Immature natural killer cell (primary cell): Measurements from ENCODE around the gene FAM180B. TPM values are rescaled to one million over a fixed set of nuclear protein-coding genes. Genes with fewer than 3 reads are reported as not detected.
"Not testable (repeated sequence)": the region's sequence is repeated elsewhere in the genome, so short reads cannot be mapped to it uniquely, and the experiment has no call there.

Experiments used
- DNase-seq, 3 donors: peaks; one replicate each; pipeline ENCODE4 v3.0.0; 2022; ENCODE audit warnings: mixed read lengths in 1 of 3
- H3K27ac Mint-ChIP-seq, 6 donors: one replicate each; pipeline ENCODE4 v1.8.0; 2020; ENCODE audit warnings: mixed read lengths in 6 of 6, mild to moderate bottlenecking in 5 of 6, inconsistent platforms in 4 of 6, moderate library complexity in 3 of 6
- H3K27me3 Mint-ChIP-seq, 3 donors: one replicate each; pipeline ENCODE4 v1.8.0; 2020 to 2021; ENCODE audit warnings: low read depth in 3 of 3, mild to moderate bottlenecking in 3 of 3, mixed read lengths in 3 of 3, moderate library complexity in 3 of 3, inconsistent platforms in 1 of 3
- H3K36me3 Mint-ChIP-seq, 3 donors: one replicate each; pipeline ENCODE4 v1.8.0; 2020; ENCODE audit warnings: mixed read lengths in 3 of 3, inconsistent platforms in 2 of 3, mild to moderate bottlenecking in 2 of 3
- H3K4me1 Mint-ChIP-seq, 2 donors: one replicate each; pipeline ENCODE4 v1.8.0; 2020; ENCODE audit warnings: inconsistent platforms in 2 of 2, mild to moderate bottlenecking in 2 of 2, mixed read lengths in 2 of 2, moderate library complexity in 1 of 2
- H3K4me3 Mint-ChIP-seq, 5 donors: one replicate each; pipeline ENCODE4 v1.8.0; 2020; ENCODE audit warnings: mild to moderate bottlenecking in 5 of 5, mixed read lengths in 5 of 5, inconsistent platforms in 3 of 5, moderate library complexity in 3 of 5
- H3K9me3 Mint-ChIP-seq, 6 donors: one replicate each; pipeline ENCODE4 v1.8.0; 2020; ENCODE audit warnings: mild to moderate bottlenecking in 6 of 6, mixed read lengths in 6 of 6, inconsistent platforms in 4 of 6, moderate library complexity in 3 of 6
- polyA plus RNA-seq, 3 donors: library from polyadenylated mRNA; unstranded; fragments of 300-500 nt; fragmentation: Illumina TruSeq; gene quantifications; one replicate each; pipeline ENCODE4 v1.2.3, GENCODE V29; 2021

Gene FAM180B, protein sequence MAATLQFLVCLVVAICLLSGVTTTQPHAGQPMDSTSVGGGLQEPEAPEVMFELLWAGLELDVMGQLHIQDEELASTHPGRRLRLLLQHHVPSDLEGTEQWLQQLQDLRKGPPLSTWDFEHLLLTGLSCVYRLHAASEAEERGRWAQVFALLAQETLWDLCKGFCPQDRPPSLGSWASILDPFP
- not detected for polyA plus RNA-seq

DNA sequence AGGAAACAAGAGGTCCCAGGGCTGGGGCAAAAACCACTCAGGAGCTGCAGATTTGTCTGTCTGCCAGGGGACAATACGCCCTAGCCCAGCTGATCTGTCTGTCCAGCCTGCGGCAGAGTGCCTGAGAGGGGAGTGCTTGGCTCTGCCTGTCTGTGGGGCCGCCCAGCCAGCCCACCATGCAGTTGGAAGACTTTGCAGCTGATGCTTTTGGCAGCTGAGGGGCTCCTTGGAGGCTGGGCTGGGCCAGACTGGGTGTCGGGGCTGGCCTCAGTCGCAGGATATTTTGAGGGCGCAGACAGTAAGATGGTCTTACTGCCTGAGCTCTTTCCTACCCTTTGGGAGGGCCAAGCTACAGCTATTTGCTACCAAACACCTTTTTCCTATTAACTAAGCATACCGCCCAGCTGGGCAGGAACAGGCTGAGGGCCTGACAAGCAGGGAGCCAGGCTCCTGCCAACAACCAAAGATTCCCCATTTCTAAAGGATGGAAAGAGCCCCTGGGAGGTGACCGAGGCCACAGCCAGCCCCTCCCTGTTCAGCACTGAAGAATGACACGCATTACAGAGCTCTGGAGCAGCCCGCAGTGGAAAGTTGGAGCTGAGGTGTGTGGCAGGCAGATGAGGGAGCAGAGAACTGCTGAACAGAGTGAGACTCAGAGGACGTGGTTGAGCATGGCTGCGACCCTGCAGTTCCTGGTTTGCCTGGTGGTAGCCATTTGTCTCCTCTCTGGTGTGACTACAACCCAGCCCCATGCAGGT lies at the start of gene FAM180B:
Gene FAM180B (plus strand): TSS at position 581 of the 758 bp plus-strand sequence. CDS start 91 bp downstream, at position 672.
- DNase-seq = no peak
- Mint-ChIP-seq H3K36me3 (peaks cover 14 to 27% (median 17%) of the 10 kb centered on the region in 3 donors), H3K27me3 (peaks cover 0 to 1% (median 1%) of the 10 kb centered on the region in 3 donors), H3K27ac (no peak within 1 kb of the TSS), H3K4me3 (no peak within 1 kb of the TSS), H3K9me3 (peaks cover 0 to 1% (median 0%) of the 10 kb centered on the region in 6 donors), H3K4me1 (peaks cover 0 to 10% of the 10 kb centered on the region in 2 donors)

GRCh38 chr11:47536915-47537314 lies 49.6 kb upstream of the FAM180B start:
- Mint-ChIP-seq H3K4me3 (no peak overlapping the region), H3K27me3 (peaks cover 0 to 2% (median 0%) of the 10 kb centered on the region in 3 donors), H3K36me3 (no peaks in the 10 kb centered on the region), H3K27ac (no peak overlapping the region), H3K4me1 (peaks cover 57 to 71% of the 10 kb centered on the region in 2 donors), H3K9me3 (no peaks in the 10 kb centered on the region)
- no peak for DNase-seq

DNA sequence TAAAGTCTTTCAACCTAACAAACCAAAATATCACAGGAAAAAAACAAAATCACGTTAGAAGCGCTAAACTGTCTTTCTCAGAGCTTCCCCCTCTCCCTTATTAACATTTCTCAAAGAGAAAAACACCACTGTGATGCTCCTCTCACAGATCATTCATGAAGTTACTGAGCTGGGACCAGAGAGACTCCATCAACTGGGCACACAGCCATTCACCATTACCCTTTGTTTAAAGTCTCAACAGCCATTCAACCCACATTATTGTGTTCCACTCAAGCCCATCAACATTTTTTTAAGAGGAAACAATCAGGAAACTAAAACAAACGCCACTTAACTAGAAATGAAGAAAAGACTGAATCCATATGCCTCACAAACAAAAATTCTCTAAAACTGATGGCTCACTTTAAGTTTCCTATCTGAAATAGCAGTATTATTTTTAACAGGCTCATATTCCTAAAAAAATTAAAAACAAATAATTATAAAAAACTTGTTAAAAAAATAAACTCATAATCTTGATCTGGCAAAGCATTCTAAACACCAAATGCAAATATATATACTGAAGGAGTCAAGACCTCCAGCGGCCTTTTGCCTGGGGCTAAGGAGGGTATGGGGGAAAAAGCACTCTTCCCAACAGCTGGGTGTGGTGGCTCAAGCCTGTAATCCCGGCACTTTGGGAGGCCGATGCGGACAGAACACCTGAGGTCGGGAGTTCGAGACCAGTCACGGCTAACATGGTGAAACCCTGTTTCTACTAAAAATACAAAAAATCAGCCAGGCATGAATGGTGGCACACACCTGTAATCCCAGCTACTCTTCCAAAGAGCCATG lies 47.5 kb upstream of the FAM180B start:
- Mint-ChIP-seq H3K27me3 (peaks cover 0 to 2% (median 0%) of the 10 kb centered on the region in 3 donors), H3K36me3 (no peaks in the 10 kb centered on the region), H3K4me3 (no peak overlapping the region), H3K27ac (peak overlapping the region; percentile 18 to 68 (median 53)), H3K9me3 (no peaks in the 10 kb centered on the region), H3K4me1 (peaks cover 66 to 83% of the 10 kb centered on the region in 2 donors)
- no peak for DNase-seq

DNA sequence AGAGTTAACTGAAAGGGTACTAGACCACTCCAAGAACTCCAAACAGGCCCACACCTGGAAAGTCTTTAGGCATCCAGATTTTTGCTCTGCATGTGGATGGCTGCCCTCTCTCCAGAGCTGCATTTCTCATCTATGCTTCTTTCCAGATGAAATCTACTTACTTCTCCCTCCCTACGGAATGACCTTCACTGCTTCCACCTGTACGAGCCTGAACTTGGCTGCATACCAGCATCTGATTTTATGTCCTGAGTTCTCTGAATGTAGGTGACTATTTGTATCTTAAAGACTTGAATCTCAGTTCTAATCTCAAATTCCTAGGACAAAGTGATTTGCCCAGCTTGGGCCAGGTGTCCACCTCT lies 46.8 kb upstream of the FAM180B start:
- H3K4me3 Mint-ChIP-seq = peak overlapping the region; percentile 3 to 68 (median 48)
- H3K4me1 Mint-ChIP-seq = peaks cover 73 to 89% of the 10 kb centered on the region in 2 donors
- no peaks in the 10 kb centered on the region for H3K9me3 Mint-ChIP-seq
- peaks cover 0 to 2% (median 0%) of the 10 kb centered on the region in 3 donors for H3K27me3 Mint-ChIP-seq
- H3K27ac Mint-ChIP-seq = peak overlapping the region in 5 of 6 donors; percentile 36 to 85 (median 58)
- no peaks in the 10 kb centered on the region for H3K36me3 Mint-ChIP-seq
- DNase-seq = no peak

- Mint-ChIP-seq H3K36me3 (no peaks in the 10 kb centered on the region), H3K4me1 (peaks cover 70 to 86% of the 10 kb centered on the region in 2 donors), H3K4me3 (peak overlapping the region; percentile 48 to 68 (median 58)), H3K27ac (peak overlapping the region; percentile 36 to 85 (median 78)), H3K27me3 (peaks cover 0 to 2% (median 0%) of the 10 kb centered on the region in 3 donors), H3K9me3 (no peaks in the 10 kb centered on the region)
- no peak for DNase-seq
These were observed 45.4 kb upstream of the FAM180B start for GRCh38 chr11:47541070-47541469.

GRCh38 chr11:47545298-47545697 lies 41.2 kb upstream of the FAM180B start:
- Mint-ChIP-seq H3K27me3 (peaks cover 0 to 3% (median 2%) of the 10 kb centered on the region in 3 donors), H3K36me3 (no peaks in the 10 kb centered on the region), H3K9me3 (no peaks in the 10 kb centered on the region), H3K4me1 (peaks cover 68 to 82% of the 10 kb centered on the region in 2 donors), H3K4me3 (no peak overlapping the region), H3K27ac (no peak overlapping the region)
- no peak for DNase-seq

- Mint-ChIP-seq H3K4me3 (peak overlapping the region in 1 of 5 donors; percentile 14), H3K4me1 (peaks cover 68 to 82% of the 10 kb centered on the region in 2 donors)
- H3K27ac Mint-ChIP-seq, H3K36me3 Mint-ChIP-seq, DNase-seq, H3K9me3 Mint-ChIP-seq, H3K27me3 Mint-ChIP-seq: not testable (repeated sequence)
These were observed 40.2 kb upstream of the FAM180B start for GRCh38 chr11:47546274-47546673.

GRCh38 chr11:47550288-47551047 lies 36.0 kb upstream of the FAM180B start:
- peaks cover 0 to 8% (median 3%) of the 10 kb centered on the region in 3 donors for H3K27me3 Mint-ChIP-seq
- peak overlapping the region; percentile 57 to 93 (median 84) for H3K27ac Mint-ChIP-seq
- DNase-seq = no peak
- H3K4me1 Mint-ChIP-seq = peaks cover 56 to 72% of the 10 kb centered on the region in 2 donors
- peak overlapping the region; percentile 27 to 98 (median 97) for H3K4me3 Mint-ChIP-seq
- H3K9me3 Mint-ChIP-seq = no peaks in the 10 kb centered on the region
- H3K36me3 Mint-ChIP-seq = no peaks in the 10 kb centered on the region

DNA sequence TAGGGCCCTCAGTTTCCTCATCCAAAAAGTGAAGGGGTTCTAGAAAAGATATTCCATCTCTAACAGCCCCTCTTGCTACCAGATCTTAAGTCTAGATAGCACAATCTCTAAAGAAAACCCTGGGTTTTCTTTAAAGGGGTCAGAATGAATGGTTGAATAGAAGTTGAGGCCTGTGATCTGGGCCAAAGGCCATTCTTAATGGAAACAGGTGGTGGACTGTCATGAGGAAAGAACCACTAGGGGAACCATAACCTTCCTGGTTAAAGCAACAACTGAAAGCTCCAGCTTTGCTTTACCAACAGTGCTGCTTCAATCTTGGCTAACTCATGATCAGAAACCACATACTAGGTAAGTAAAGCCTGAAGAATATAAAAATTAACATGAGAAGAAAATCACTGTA lies 35.4 kb upstream of the FAM180B start:
- Mint-ChIP-seq H3K27me3 (peaks cover 0 to 8% (median 3%) of the 10 kb centered on the region in 3 donors), H3K4me1 (peaks cover 54 to 70% of the 10 kb centered on the region in 2 donors), H3K36me3 (no peaks in the 10 kb centered on the region), H3K9me3 (no peaks in the 10 kb centered on the region), H3K27ac (peak overlapping the region; percentile 73 to 96 (median 92)), H3K4me3 (peak overlapping the region; percentile 94 to 98 (median 97))
- no peak for DNase-seq

GRCh38 chr11:47552056-47552565 lies 34.4 kb upstream of the FAM180B start:
- Mint-ChIP-seq H3K4me3 (peak overlapping the region; percentile 94 to 98 (median 97)), H3K9me3 (no peaks in the 10 kb centered on the region)
- peak in 1 of 3 donors; percentile 7 for DNase-seq

DNA sequence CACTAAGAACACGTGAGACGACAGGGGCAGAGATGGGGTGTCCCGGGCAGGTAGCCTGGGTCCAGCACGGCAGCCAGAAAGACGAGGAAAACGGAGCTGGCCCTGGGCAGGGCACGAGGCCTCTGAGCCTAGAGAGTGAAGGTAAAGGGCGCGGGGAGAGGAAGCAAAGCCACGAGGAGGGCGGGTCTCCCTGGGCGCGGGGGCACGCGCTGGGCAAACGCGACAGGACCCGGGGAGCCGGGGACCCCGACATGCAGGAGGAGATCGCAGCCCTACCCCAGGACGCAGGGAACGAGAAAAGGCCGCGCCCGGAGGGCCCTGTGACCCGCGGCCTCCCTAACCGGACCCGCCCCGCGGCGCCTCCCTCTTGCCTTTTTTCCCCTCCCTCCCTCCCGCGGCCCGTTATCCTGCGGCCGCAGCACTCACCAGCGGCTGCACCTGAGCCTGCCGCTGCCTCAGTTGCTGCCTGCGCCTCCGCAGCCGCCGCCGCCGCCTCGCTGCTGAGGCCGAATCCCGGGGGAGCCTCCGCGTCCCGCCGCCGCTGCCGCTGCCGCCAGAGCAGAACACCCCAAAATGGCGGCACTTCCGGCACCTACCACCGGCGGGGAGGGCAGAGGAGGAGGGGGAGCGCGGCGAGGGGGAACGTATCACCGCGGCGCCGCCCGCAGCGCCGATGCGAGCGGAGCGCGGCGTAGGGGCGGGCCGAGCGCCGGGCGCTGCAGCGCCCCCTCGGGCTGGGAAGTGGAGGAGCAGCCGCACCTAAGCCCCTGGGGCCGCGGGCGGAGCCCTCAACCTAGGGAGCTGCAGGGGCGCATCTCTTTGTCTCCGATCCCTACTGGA lies 33.7 kb upstream of the FAM180B start, which contains the start of gene CELF1:
Gene CELF1 (minus strand): TSS at position 567 of the 840 bp plus-strand sequence. CDS start 53,609 bp downstream, outside the sequence.
- H3K36me3 Mint-ChIP-seq = no peaks in the 10 kb centered on the region
- peak within 1 kb of the TSS; percentile 89 to 96 (median 93) for H3K27ac Mint-ChIP-seq
- H3K9me3 Mint-ChIP-seq = no peaks in the 10 kb centered on the region
- H3K4me3 Mint-ChIP-seq = peak within 1 kb of the TSS; percentile 94 to 98 (median 97)
- peaks cover 48 to 60% of the 10 kb centered on the region in 2 donors for H3K4me1 Mint-ChIP-seq
- H3K27me3 Mint-ChIP-seq = peaks cover 0 to 8% (median 0%) of the 10 kb centered on the region in 3 donors
- peak; percentile 91 for DNase-seq

More at GRCh38 chr11:47552056-47552565, 34.4 kb upstream of the FAM180B start:
- Mint-ChIP-seq H3K27me3 (peaks cover 0 to 8% (median 3%) of the 10 kb centered on the region in 3 donors), H3K27ac (peak overlapping the region; percentile 89 to 96 (median 93)), H3K4me1 (peaks cover 51 to 67% of the 10 kb centered on the region in 2 donors), H3K36me3 (no peaks in the 10 kb centered on the region)

DNA sequence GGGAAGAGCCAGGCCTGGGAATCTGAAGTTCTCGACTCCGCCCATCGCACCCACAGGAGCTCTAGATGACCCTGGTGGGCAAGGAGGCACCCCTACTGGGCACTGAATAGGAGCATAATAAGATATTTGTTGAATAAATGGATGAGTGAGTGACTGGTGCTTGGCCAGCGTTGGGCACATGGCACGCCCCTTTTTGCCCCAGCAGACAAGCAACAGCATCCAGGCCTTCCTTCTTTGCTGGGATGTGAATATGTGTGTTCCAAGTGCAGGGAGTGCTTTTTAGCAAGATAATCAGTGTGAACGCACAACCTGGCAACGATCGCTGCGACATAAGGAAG lies 33.1 kb upstream of the FAM180B start:
- Mint-ChIP-seq H3K27ac (peak overlapping the region; percentile 43 to 90 (median 74)), H3K4me3 (peak overlapping the region; percentile 87 to 98 (median 94))
- DNase-seq = no peak

More for the DNA sequence above, 33.1 kb upstream of the FAM180B start:
- H3K27me3 Mint-ChIP-seq = peaks cover 0 to 7% (median 0%) of the 10 kb centered on the region in 3 donors
- peaks cover 42 to 54% of the 10 kb centered on the region in 2 donors for H3K4me1 Mint-ChIP-seq
- no peaks in the 10 kb centered on the region for H3K36me3 Mint-ChIP-seq
- H3K9me3 Mint-ChIP-seq = no peaks in the 10 kb centered on the region
